ENCODE results near the gene ACOX3.

The ACOX3 gene

GRCh38 chr4:8477095-8477635 lies 36.6 kb upstream of the ACOX3 start:
- no peak for DNase-seq (ENCODE audit: low read depth)
- no peak overlapping the region for H3K4me3 ChIP-seq (ENCODE audit: low read length)
- TF ChIP-seq, protein P1, sequence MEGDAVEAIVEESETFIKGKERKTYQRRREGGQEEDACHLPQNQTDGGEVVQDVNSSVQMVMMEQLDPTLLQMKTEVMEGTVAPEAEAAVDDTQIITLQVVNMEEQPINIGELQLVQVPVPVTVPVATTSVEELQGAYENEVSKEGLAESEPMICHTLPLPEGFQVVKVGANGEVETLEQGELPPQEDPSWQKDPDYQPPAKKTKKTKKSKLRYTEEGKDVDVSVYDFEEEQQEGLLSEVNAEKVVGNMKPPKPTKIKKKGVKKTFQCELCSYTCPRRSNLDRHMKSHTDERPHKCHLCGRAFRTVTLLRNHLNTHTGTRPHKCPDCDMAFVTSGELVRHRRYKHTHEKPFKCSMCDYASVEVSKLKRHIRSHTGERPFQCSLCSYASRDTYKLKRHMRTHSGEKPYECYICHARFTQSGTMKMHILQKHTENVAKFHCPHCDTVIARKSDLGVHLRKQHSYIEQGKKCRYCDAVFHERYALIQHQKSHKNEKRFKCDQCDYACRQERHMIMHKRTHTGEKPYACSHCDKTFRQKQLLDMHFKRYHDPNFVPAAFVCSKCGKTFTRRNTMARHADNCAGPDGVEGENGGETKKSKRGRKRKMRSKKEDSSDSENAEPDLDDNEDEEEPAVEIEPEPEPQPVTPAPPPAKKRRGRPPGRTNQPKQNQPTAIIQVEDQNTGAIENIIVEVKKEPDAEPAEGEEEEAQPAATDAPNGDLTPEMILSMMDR (conservative IDR thresholded peaks at IDR 0.05; ENCODE audit: low read length): no peak

GRCh38 chr4:8475751-8476575 lies 35.4 kb upstream of the ACOX3 start:
- H3K4me3 ChIP-seq (ENCODE audit: low read length): no peak overlapping the region
- no peak for DNase-seq (ENCODE audit: low read depth)
- TF ChIP-seq, protein P1 (conservative IDR thresholded peaks at IDR 0.05; ENCODE audit: low read length): no peak

GRCh38 chr4:8474856-8475255 lies 34.3 kb upstream of the ACOX3 start:
- no peak for DNase-seq (ENCODE audit: low read depth)

GRCh38 chr4:8473920-8474590 lies 33.5 kb upstream of the ACOX3 start:
- H3K4me3 ChIP-seq (ENCODE audit: low read length): no peak overlapping the region
- TF ChIP-seq, protein P1 (conservative IDR thresholded peaks at IDR 0.05; ENCODE audit: low read length): no peak
- no peak for DNase-seq (ENCODE audit: low read depth)

More at GRCh38 chr4:8474856-8475255, 34.3 kb upstream of the ACOX3 start:
- no peak overlapping the region for H3K4me3 ChIP-seq (ENCODE audit: low read length)
- TF ChIP-seq, protein P1 (conservative IDR thresholded peaks at IDR 0.05; ENCODE audit: low read length): no peak

DNA sequence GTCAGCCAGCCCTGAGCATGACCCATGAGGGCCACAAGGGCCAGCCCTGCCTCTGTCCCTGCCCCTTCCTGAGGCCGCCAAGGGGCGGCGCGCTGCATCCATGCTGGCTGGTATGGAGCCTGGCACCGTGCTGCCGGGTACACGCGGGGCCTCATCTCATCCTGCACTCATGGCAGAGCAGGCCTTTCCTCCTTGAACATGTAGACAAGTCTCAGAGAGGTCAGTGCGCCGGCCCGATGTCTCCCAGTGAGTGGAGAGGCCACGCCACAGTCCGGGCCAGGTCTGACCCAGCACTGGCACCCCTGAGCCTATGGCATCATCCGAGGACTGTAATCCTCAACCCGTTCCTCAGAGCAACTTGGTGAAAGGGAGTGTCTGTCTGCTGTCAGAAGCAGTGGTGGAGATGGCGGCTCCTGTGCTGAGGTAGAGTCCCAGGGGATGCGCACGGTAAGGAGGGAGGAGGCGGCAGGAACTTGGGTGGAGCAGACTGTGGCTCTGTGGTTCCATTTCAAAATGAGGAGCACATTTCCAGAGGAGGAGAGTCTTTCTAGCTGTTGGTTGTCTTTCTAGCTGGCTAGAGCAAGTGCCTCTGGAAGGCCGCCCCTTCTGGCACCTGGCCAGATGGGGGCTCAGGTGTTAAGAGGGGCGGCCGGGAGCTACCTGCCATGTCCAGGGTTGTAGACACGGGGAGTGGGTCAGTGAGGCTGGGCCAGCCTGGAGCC lies 32.8 kb upstream of the ACOX3 start:
- peak; percentile 8 for DNase-seq (ENCODE audit: low read depth)
- H3K4me3 ChIP-seq (ENCODE audit: low read length): no peak overlapping the region
- TF ChIP-seq, protein P1 (conservative IDR thresholded peaks at IDR 0.05; ENCODE audit: low read length): no peak

DNA sequence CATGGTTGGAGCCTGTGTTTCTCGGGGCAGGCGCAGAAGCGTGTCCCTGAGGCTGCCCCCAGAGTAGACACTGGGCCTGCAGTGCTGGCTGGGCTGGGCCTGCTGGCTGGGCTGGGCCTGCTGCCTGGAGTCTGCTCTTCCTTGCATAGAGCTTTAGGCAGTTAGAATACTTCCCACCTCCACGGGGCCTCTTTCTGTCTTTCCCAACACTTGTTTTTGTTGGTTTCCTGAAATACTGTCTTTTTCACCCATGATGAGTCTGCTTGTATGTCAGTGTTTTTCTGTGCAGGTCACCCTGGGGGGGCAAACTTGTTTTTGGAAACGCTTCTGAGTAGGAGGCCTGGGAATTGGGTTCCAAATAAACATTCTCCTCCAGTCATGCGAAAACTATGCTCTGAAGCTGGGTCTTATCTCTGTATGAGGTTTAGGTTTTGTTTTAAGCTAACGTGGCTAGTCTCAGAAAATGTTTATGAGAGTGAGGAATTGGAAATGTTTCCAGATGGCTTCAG lies 32.2 kb upstream of the ACOX3 start:
- DNase-seq (ENCODE audit: low read depth): peak; percentile 96
- TF ChIP-seq, protein P1 (conservative IDR thresholded peaks at IDR 0.05; ENCODE audit: low read length): no peak
- H3K4me3 ChIP-seq (ENCODE audit: low read length): no peak overlapping the region

All from AG10803 (cell line).